Stomach smooth muscle (tissue), 2 donors: ENCODE measurements around the gene ACSL3.

ENCODE experiments used
- H3K27ac ChIP-seq: one replicate; pipeline ENCODE4 v1.7.0; 2013; ENCODE audit warnings: mild to moderate bottlenecking, low read length, inconsistent platforms
- H3K27me3 ChIP-seq, 2 donors: one replicate each; pipeline ENCODE4 v1.7.0; 2013; ENCODE audit warnings: low read length in 2 of 2; ENCODE audit not compliant: insufficient read depth in 2 of 2, control insufficient read depth in 1 of 2
- H3K36me3 ChIP-seq, 2 donors: one replicate each; pipeline ENCODE4 v1.7.0; 2013; ENCODE audit warnings: low read length in 2 of 2; ENCODE audit not compliant: control insufficient read depth in 2 of 2, insufficient read depth in 2 of 2
- H3K4me1 ChIP-seq: one replicate; pipeline ENCODE4 v1.7.0; 2013; ENCODE audit warnings: low read length; ENCODE audit not compliant: control insufficient read depth, insufficient read depth
- H3K4me3 ChIP-seq, 2 donors: one replicate each; pipeline ENCODE4 v1.7.0; 2013; ENCODE audit warnings: low read length in 2 of 2
- H3K9ac ChIP-seq, 2 donors: one replicate each; pipeline ENCODE4 v1.7.0; 2013; ENCODE audit warnings: low read length in 2 of 2, mild to moderate bottlenecking in 1 of 2
- H3K9me3 ChIP-seq, 2 donors: one replicate each; pipeline ENCODE4 v1.7.0; 2013; ENCODE audit warnings: low read length in 2 of 2; ENCODE audit not compliant: control insufficient read depth in 2 of 2
- donor health status: healthy.
- donor health status: Pancreatic carcinoma.

The ACSL3 gene

DNA sequence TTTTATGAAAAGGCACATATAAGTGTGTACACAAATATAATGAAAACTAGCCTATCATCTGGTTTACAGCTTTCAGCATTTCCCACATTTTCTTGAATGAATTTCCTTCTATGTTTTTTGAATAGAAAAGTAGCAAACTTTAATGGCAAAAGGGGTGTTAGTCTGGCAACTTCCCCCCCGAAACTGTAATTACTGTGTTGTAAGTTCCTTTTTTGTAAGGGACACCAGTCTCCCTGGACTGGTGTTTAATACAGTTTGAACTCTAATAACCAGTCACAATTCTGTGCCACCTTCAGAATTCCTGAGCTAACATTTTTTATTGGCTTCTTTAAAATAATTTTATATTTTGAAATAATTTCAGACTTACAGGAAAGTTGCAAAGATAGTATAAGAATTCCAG, 94.2 kb downstream of the ACSL3 start:
- no peaks in the 10 kb centered on the region for H3K4me1 ChIP-seq
- H3K27ac ChIP-seq: no peak overlapping the region
- no peaks in the 10 kb centered on the region for H3K36me3 ChIP-seq
- H3K9me3 ChIP-seq: no peaks in the 10 kb centered on the region
- H3K27me3 ChIP-seq: peaks cover 0 to 3% of the 10 kb centered on the region in 2 donors
- H3K9ac ChIP-seq: no peak overlapping the region
- no peak overlapping the region for H3K4me3 ChIP-seq

DNA sequence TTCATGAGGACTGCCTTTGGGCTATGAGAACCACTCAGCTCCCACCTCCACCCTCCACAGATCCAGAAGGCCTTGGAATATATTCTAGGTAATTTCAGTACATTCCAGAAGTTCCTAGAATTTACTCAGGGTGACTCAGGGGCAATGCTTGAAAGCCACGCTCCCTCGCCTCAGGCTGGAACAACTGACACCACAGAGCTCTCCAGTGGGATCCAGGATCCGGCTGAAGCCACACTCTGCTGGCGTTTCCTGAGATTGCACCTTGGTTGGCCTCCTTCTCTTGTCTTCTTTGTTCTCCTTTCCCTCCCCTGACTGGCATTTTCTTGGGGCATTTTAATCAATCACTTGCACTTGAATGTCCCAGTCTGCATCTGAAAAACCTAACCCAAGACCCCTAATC, 98.5 kb downstream of the ACSL3 start:
- H3K4me1 ChIP-seq: no peaks in the 10 kb centered on the region
- H3K27me3 ChIP-seq: peaks cover 0 to 3% of the 10 kb centered on the region in 2 donors
- no peak overlapping the region for H3K4me3 ChIP-seq
- no peaks in the 10 kb centered on the region for H3K36me3 ChIP-seq
- H3K27ac ChIP-seq: no peak overlapping the region
- H3K9ac ChIP-seq: no peak overlapping the region
- no peaks in the 10 kb centered on the region for H3K9me3 ChIP-seq

DNA sequence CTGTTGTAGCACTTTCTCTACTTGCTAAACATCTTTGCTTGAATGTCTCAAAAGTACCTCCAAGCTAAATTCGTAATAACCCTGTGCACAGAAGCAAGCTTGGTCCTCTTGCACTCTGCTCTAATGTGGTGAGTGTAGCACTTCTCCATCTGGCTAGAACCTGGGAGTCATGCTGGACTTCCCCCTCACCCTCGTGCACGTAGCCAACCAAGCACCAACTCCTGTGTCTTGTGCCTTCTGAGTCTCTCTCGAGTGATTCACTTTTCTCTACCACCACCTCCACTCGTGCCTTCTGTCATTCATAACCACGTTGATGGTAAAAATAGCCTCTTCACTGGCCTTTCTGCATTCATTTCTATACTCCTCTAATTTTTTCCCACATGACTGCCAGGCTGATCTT, 99.3 kb downstream of the ACSL3 start:
- Histone ChIP-seq H3K9ac (no peak overlapping the region), H3K4me1 (no peaks in the 10 kb centered on the region), H3K9me3 (no peaks in the 10 kb centered on the region), H3K36me3 (no peaks in the 10 kb centered on the region), H3K27me3 (peaks cover 0 to 3% of the 10 kb centered on the region in 2 donors), H3K27ac (no peak overlapping the region), H3K4me3 (no peak overlapping the region)

DNA sequence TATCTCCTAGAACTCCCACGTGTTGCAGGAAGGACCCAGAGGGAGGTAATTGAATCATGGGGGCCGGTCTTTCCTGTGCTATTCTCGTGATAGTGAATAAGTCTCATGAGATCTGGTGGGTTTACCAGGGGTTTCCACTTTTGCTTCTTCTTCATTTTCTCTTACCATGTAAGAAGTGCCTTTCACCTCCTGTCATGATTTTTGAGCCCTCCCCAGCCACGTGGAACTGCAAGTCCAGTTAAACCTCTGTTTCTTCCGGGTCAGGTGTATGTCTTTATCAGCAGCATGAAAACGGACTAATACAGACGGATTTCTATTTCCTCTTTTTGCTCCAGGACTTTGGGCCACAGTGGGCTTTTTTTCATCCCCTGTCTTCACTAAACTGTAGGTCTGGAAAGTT, 102.8 kb downstream of the ACSL3 start:
- H3K9ac ChIP-seq: no peak overlapping the region
- H3K27ac ChIP-seq: no peak overlapping the region
- H3K4me3 ChIP-seq: no peak overlapping the region
- H3K36me3 ChIP-seq: no peaks in the 10 kb centered on the region
- no peaks in the 10 kb centered on the region for H3K4me1 ChIP-seq
- no peaks in the 10 kb centered on the region for H3K9me3 ChIP-seq
- peaks cover 0 to 4% of the 10 kb centered on the region in 2 donors for H3K27me3 ChIP-seq

DNA sequence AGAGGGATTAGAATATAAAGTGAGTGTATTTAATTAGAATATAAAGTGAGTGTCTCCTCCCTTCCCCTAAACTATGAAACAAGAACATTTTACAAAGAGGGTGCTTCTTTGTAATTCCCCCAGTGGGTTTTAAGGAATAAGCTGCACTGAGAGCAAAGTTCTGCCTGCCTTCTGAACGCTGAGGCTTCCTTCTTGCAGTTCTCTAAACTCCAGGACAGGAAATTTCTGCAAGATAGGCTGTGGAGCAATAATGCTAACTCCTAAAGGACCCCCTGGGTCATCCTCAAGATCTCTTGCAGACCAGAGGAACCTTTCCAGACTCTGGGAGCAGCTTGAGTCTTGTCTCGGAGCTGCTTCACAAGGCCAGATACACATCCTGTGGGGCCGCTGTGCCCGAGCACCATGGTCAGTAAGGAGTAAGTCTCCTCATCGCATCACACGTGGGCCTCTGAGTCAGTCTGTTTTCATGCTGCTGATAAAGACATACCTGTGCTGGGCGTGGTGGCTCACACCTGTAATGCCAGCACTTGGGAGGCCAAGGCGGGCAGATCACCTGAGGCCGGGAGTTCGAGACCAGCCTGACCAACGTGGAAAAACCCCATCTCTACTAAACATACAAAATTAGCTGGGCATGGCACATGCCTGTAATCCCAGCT, 103.7 kb downstream of the ACSL3 start:
- Histone ChIP-seq H3K9me3 (no peaks in the 10 kb centered on the region), H3K4me3 (no peak overlapping the region), H3K4me1 (no peaks in the 10 kb centered on the region), H3K9ac (no peak overlapping the region), H3K27me3 (peaks cover 0 to 4% of the 10 kb centered on the region in 2 donors), H3K36me3 (no peaks in the 10 kb centered on the region), H3K27ac (no peak overlapping the region)

DNA sequence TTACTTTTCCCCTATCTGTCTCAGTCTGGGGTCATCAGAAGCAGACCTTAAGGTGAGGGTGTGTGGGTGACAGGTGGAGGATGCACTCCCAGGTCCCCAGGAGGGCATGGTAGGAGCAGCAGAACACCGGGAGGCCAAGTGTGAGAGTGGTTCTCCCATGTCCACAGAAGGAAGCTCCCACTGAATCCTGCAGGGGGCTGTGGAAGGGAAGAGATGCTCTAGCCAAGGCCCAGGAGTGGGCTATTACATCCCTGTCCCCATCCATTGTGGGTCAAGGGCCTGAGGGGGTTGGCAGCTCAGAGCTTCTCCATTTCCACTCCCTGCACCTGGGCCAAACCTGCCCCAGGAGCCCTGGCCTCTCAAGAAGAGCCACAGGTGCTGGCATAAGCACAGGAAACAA, 104.7 kb downstream of the ACSL3 start:
- H3K36me3 ChIP-seq: no peaks in the 10 kb centered on the region
- no peaks in the 10 kb centered on the region for H3K4me1 ChIP-seq
- H3K9me3 ChIP-seq: no peaks in the 10 kb centered on the region
- H3K27me3 ChIP-seq: peaks cover 0 to 2% of the 10 kb centered on the region in 2 donors
- no peak overlapping the region for H3K27ac ChIP-seq
- H3K9ac ChIP-seq: no peak overlapping the region
- no peak overlapping the region for H3K4me3 ChIP-seq

DNA sequence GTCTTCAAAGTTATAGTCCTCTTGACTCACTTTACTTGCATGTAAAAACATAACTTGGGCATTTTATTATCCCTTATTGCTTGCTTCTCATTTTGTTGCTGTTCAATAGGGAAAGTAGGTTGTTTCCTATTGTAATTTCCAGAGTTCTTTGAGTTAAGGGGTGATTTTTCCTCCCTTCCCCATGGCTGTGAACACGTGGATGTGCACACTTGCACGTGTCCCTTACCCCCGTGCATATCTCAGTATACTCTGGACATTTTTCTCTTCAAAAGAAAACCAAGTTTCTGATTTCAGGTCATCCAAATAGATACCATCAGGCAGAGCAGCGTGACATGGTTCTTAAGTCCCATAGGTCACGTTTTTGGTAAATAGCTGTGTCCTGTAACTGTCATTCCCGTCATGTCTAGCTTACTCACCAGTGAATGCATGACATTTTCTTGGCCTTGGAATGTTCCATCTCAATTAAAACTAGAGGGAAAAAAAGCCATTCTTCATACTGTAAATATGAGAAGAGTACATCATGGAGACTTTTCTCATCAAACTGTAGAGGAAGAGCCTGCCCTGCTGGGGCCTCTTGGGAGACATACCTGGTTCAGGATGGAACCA, 107.8 kb downstream of the ACSL3 start:
- H3K4me1 ChIP-seq: peaks cover 8% of the 10 kb centered on the region
- H3K27me3 ChIP-seq: peaks cover 0 to 2% of the 10 kb centered on the region in 2 donors
- H3K4me3 ChIP-seq: no peak overlapping the region
- no peaks in the 10 kb centered on the region for H3K36me3 ChIP-seq
- no peak overlapping the region for H3K9ac ChIP-seq
- no peak overlapping the region for H3K27ac ChIP-seq
- H3K9me3 ChIP-seq: no peaks in the 10 kb centered on the region

DNA sequence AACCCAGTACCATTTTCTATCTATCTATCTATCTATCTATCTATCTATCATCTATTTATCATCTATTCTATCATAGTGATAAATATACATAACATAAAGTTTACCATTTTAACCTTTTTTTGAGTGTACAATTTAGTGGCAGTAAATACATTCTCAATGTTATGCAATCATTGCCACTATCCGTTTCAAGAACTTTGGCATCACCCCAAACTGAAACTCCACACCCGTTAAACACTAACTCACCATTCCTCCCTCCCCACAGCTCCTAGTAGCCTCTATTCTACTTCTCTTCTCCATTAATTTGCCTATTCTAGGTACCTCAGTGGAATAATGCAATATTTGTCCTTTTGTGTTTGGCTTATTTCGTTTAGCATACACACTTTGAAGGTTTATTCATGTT, 108.7 kb downstream of the ACSL3 start:
- Histone ChIP-seq H3K36me3 (no peaks in the 10 kb centered on the region), H3K9me3 (no peaks in the 10 kb centered on the region), H3K9ac (no peak overlapping the region), H3K4me3 (no peak overlapping the region), H3K27me3 (peaks cover 0 to 2% of the 10 kb centered on the region in 2 donors), H3K27ac (no peak overlapping the region), H3K4me1 (peaks cover 8% of the 10 kb centered on the region)

DNA sequence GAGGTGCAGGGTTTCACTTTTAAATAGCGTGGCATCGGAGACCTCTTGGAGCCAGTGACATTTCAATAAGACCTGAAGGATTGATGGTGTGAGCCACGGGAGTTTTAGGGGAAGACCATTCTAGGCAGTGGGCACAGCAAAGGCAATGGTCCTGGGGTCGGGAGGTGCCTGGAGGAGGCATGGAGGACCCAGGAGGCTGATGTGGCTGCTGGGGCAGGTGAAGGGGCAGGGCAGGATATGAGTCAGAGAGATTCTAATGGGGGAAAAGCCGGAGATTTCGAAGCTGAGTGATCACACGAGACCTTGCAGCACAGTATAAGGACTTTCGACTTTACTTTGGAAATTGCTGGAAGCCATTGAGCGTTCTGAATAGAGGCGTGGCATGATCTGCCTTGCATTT, 111.6 kb downstream of the ACSL3 start:
- no peaks in the 10 kb centered on the region for H3K36me3 ChIP-seq
- H3K4me1 ChIP-seq: peaks cover 8% of the 10 kb centered on the region
- no peak overlapping the region for H3K4me3 ChIP-seq
- no peaks in the 10 kb centered on the region for H3K9me3 ChIP-seq
- no peak overlapping the region for H3K27ac ChIP-seq
- H3K9ac ChIP-seq: no peak overlapping the region
- no peaks in the 10 kb centered on the region for H3K27me3 ChIP-seq

DNA sequence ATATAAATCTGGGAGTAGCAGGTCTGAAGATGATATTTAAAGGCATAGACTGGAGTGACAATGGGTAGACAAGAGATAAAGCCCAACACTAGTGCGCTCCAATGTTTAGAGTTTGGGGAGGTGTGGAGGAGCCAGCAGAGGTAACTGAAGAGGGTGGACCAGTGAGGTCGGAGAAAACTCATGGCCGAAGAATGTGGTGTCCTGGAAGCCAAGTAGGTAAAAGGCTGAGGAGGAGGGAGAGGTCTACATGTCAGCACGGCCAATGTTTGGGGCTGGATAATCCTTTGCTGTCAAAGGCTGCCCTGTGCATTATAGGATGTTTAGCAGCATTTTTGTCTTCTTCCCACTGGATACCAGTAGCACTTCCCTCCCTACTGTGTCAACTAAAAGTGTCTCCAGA, 112.4 kb downstream of the ACSL3 start:
- Histone ChIP-seq H3K27ac (no peak overlapping the region), H3K9ac (no peak overlapping the region), H3K36me3 (no peaks in the 10 kb centered on the region), H3K4me1 (peaks cover 8% of the 10 kb centered on the region), H3K9me3 (no peaks in the 10 kb centered on the region), H3K27me3 (no peaks in the 10 kb centered on the region), H3K4me3 (no peak overlapping the region)

DNA sequence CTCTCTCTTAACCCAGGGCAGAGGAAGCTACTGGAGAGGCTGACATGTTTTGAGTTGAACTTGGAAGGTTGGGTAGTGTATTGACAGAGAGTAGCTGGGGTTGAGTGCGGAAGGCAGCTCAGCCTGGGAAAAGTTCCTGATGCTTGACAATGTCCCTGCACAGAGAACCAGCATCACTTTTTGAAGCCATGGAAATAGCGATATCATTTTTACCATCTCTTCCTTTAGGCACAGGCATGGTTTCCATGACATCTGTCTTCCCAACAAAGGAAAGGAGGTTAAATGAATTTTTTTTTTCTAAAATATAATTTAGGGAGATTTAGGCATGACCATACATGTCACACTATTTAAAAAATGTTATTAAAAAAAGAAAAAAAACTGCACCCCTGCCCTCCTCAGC, 112.9 kb downstream of the ACSL3 start:
- Histone ChIP-seq H3K36me3 (no peaks in the 10 kb centered on the region), H3K9ac (no peak overlapping the region), H3K4me3 (no peak overlapping the region), H3K4me1 (peaks cover 8% of the 10 kb centered on the region), H3K27me3 (no peaks in the 10 kb centered on the region), H3K27ac (no peak overlapping the region), H3K9me3 (no peaks in the 10 kb centered on the region)
